Neural progenitor cell (in vitro differentiated cells): Measurements from ENCODE around the gene MOV10L1.

Source experiments
- CTCF ChIP-seq: fragments of 200-600 bp; sonication (generic); IDR thresholded peaks from 2 replicates; pipeline ENCODE4 v1.5.1; 2017; ENCODE audit warnings: antibody characterized with exemption, mild to moderate bottlenecking
- EZH2phosphoT487 ChIP-seq: fragments of 200-600 bp; sonication (generic); IDR thresholded peaks from 2 replicates; pipeline ENCODE4 v1.6.1; 2017; ENCODE audit warnings: antibody characterized with exemption

- no peak for TF ChIP-seq CTCF
- TF ChIP-seq EZH2phosphoT487 = no peak
Observed at GRCh38 chr22:50086526-50086925, 3.3 kb upstream of the MOV10L1 start.
